Lower leg skin (tissue), 3 donors: Measurements from ENCODE around the gene ENAH.

ENCODE experiments used
- POLR2A ChIP-seq, 2 donors: fragments of 450-650 bp; IDR thresholded peaks; one replicate each; pipeline ENCODE4 v1.6.1; 2016 to 2017; ENCODE audit warnings: antibody characterized with exemption in 2 of 2, mild to moderate bottlenecking in 1 of 2, moderate library complexity in 1 of 2
- TF ChIP-seq, protein P1 (sequence below), 3 donors: fragments of 450-650 bp; IDR thresholded peaks; one replicate each; pipeline ENCODE4 v1.5.1; 2016; ENCODE audit warnings: antibody characterized with exemption in 3 of 3, mild to moderate bottlenecking in 3 of 3, moderate library complexity in 2 of 3

GRCh38 chr1:225697428-225697827 is 44.5 kb upstream of the ENAH start:
- TF ChIP-seq, protein P1, sequence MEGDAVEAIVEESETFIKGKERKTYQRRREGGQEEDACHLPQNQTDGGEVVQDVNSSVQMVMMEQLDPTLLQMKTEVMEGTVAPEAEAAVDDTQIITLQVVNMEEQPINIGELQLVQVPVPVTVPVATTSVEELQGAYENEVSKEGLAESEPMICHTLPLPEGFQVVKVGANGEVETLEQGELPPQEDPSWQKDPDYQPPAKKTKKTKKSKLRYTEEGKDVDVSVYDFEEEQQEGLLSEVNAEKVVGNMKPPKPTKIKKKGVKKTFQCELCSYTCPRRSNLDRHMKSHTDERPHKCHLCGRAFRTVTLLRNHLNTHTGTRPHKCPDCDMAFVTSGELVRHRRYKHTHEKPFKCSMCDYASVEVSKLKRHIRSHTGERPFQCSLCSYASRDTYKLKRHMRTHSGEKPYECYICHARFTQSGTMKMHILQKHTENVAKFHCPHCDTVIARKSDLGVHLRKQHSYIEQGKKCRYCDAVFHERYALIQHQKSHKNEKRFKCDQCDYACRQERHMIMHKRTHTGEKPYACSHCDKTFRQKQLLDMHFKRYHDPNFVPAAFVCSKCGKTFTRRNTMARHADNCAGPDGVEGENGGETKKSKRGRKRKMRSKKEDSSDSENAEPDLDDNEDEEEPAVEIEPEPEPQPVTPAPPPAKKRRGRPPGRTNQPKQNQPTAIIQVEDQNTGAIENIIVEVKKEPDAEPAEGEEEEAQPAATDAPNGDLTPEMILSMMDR (IDR thresholded peaks at IDR 0.05) = no peak
- TF ChIP-seq POLR2A (IDR thresholded peaks at IDR 0.05) = no peak
